Activated CD4-positive, alpha-beta T cell treated with anti-CD3 and anti-CD28 coated beads, Interleukin-10, Interleukin-2, amounts not matched to agents 100 ng/mL and 50 ng/mL, durations not matched to agents 16 hours and 8 hours (primary cell): ENCODE measurements around the gene IDI2.
A peak's percentile ranks its signal among the peaks of the same experiment; 100 is the strongest.
"Not testable (repeated sequence)": the region's sequence is repeated elsewhere in the genome, so short reads cannot be mapped to it uniquely, and the experiment has no call there.

Experiments used
- DNase-seq: peaks from one replicate; pipeline ENCODE4 v3.0.0-alpha.2; 2020

Gene IDI2

DNA sequence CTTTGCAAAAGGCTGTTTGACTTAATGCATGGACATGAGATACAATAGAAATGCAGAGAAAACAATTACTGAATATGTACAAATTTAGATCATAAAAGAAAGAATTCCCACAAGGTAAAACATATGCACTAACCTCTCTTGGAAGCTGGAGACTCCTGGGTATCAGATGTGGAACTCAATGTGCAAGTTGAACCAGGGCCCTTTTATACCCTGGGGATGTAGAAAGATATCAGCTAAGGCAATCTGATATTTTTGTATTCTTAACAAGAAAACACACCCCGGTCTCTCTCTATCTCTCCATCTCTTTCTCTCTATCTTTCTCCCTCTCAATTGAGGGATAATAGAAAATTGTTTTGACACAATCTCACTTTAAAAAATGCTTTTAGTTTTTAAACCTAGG lies at the start of gene IDI2:
Gene IDI2, minus strand, starts transcription at position 177 of the 400 bp plus-strand sequence. CDS start 1,136 bp downstream, outside the sequence.
- DNase-seq = no peak

- no peak for DNase-seq
Observed at GRCh38 chr10:1074748-1075308, 49.2 kb upstream of the IDI2 start.

GRCh38 chr10:1074052-1074747 lies 48.5 kb upstream of the IDI2 start:
- DNase-seq = no peak

DNA sequence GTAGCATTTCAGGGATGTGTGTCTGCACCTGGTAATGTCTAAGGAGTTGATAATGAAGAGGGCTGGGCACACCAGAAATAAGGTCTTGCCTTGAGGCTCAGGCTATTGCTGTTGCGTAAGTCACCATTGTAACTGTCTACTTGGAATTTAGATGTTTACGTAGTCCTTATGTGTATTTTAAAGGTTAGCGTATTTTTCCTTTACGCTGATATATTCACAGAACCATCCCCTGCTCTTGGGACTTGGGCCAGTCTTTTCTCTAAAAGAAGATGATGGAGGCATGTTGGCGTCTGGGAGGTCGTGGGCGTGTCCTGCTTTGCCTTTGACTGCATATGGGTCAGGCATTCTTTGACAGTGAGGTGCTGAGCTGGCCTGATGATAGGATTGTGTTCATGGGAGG lies 45.3 kb upstream of the IDI2 start:
- no peak for DNase-seq

- no peak for DNase-seq
Observed at GRCh38 chr10:1068380-1069361, 43.0 kb upstream of the IDI2 start.

DNA sequence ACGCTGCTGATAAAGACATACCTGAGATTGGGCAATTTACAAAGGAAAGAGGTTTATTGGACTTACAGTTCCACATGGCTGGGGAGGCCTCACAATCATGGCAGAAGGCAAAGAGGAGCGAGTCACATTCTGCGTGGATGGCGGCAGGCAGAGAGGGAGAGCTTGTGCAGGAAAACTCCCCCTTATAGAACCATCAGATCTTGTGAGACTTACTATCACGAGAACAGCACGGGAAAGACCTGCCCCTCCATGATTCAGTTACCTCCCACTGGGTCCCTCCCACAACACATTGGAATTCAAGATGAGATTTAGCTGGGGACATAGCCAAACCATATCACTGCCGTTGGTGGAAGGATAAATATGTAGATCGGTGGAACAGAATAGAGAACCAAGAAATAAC lies 41.1 kb upstream of the IDI2 start:
- not testable (repeated sequence) for DNase-seq

DNA sequence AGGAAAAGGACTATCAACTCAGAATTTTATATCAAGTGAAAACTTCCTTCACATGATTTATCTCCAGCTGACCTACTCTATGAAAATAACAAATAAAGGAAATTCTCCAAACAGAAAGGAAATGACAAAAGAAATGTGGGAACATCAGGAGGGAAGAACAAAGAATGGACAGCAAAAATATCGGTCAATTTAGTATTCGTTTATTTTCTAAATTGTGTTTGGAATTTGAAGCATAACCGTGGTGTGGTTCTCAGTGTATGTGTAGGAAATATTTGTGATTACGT lies 39.2 kb upstream of the IDI2 start:
- no peak for DNase-seq

DNA sequence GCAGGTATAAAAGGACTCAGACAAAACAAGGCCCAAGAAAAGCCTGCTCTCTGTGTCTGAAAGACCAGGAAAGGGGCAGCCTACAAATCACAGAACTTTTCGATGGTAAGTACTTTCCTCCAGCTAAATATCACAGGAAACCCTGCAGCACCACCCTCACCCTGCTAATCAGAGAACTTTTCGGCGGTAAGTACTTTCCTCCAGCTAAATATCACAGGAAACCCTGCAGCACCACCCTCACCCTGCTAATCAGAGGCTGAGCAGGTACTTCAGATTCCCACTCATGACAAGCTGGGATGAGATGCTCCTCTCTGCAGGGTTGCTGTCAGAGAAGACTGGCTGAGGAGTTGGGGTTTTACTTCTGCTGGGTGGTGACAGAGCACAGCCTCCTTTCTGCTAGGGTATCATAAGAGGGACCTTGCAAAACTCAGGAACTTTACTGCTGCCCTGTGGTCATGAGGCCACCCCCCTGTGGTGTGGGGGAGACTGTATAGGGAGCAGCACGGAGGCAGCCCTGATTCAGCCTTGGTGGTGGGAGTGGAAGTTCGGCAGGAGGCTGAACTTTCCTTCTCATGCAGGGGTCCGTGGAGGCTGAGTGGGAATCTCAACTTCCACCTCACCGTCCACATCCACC lies 37.7 kb upstream of the IDI2 start:
- DNase-seq = peak; percentile 15

DNA sequence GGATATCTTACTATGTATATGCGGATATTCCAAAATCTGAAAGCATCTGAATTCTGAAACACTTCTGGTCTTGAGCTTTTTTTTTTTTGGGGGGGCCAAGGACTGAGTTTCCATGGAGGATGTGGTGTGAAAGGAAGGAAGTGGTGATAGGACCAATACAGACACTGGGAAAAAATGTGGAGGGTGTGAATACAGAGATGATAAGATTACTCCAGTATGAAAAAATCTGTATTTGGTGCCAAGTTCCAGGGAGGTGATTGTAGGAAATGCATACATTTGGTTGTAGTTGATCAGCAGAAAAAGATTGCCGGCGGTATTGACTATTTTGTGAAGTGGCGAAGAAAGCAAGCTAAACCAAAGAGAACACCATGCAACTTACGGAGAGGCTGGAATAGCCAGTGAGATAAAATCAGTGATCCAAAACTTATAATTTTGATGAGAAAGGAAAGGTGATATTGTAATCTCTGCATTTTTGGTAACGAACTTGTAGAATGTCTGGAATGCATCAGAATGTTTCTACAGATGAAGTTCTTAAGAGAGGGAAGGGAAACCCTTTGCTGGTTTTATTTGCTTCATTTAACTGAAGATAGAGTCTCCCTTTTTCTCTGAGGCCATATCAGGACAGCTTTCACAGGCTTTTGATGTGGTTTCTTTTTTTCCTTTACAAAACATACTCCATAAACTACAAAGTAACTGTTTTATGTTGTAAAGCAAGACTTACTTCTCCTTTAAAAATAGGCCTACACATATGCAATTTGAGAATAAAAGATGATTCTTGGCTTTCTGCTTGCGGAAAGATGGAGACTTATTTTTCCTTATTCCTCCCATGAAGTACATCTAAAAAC lies 36.5 kb upstream of the IDI2 start:
- no peak for DNase-seq

GRCh38 chr10:1059902-1060301 lies 34.2 kb upstream of the IDI2 start:
- no peak for DNase-seq

- no peak for DNase-seq
Observed at GRCh38 chr10:1058017-1058416, 32.4 kb upstream of the IDI2 start.

- no peak for DNase-seq
Observed at GRCh38 chr10:1057106-1057657, 31.5 kb upstream of the IDI2 start.

DNA sequence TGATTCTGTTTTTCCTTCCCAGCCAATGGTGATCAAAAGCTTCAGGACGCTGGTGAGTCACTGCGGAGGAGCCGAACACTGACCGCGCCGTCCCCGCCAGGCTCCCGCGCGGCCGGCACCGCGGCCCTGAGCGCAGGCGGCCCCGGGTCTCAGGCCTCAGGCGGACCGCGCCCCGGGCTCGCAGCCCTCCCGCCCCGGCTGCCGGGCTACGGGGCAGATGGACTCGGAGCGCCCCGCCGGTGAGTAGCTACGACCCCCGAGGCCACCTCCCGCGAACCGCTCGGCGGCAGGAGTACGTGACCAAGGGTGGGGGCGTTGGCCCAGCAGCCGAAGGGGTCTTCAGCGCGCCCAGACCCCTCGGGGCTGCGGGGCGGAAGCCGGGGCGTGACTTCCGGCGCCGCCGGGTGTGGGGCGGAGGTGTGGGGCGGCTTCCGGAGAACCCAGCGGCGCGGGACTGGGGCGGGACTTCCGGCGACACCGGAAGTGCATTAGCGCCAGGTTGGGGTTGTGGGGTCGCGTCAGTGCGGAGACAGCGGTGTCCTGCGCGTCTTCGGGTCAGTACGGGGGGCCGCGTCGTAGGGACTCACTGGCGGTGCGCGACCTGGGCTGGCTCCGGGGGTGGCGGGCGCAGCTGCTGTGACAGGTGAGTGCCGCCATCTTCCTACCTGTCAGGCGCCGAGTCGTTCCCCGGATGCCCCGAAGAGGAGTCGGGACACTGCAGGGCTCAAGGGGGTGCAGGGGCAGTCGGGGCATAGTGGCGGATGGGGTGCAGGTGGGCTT lies 30.9 kb upstream of the IDI2 start, which contains the start of gene WDR37:
Gene WDR37, plus strand, starts transcription at position 60 of the 780 bp plus-strand sequence. CDS start 15,771 bp downstream, outside the sequence.
- peak; percentile 92 for DNase-seq

GRCh38 chr10:1054684-1055083 lies 29.0 kb upstream of the IDI2 start:
- no peak for DNase-seq

DNA sequence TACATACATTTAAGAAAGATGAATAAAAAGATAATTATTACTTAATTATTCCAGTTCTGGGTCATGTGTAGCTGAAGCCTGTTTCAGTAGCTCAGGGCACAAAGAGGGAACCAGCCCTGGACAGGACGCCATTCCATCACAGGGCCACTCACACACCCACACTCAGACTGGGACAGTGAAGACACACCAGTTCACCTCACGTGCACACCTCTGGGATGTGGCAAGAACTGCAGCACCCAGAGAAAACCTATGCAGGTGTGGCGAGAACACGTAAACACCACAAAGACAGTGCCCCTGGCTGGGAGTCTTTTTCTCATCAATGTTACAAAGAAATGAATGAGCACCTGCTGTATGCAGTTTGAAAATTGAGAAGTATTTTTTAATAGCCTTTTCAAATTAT lies 24.9 kb upstream of the IDI2 start:
- DNase-seq = peak; percentile 66

- peak; percentile 31 for DNase-seq
Observed at GRCh38 chr10:1050145-1050544, 24.5 kb upstream of the IDI2 start.

GRCh38 chr10:1049425-1049958 lies 23.8 kb upstream of the IDI2 start:
- no peak for DNase-seq

DNA sequence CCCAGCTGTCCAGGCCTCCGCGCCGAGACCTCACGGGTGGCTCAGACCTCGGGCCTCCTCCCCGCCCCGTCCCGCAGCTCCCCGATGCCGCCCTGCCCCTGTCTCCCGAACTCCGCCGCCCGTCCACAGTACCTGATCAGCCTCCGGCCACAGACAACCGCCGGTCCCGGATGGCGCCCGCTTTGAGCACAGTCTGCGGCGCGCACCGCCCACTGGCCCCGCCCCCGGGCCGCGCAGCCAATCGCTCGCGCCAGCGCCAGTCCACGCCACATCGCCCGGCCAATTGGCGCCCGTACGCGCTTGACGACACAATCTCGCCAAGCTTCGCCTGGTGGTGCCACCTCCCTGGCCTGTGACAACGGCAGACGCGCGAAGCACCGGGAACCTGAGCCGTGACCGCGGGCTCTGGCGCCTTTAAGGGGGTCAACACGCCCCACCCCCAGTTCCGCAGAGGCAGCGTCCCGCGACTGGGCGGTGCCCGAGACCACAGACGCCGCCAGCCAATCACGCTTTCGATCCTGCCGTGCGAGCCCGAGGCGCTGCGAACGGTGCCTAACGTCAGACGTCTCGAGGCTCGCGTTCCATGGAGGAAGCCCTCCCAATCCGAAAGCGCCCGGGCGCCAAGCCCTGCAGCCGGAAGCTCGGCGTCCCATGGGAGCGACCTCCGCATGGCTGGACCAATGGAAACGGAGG lies 23.2 kb upstream of the IDI2 start, which contains the start of gene IDI1:
Gene IDI1, minus strand, starts transcription at position 388 of the 693 bp plus-strand sequence. Its CDS starts 116 bp downstream, at position 272.
- peak; percentile 99 for DNase-seq

DNA sequence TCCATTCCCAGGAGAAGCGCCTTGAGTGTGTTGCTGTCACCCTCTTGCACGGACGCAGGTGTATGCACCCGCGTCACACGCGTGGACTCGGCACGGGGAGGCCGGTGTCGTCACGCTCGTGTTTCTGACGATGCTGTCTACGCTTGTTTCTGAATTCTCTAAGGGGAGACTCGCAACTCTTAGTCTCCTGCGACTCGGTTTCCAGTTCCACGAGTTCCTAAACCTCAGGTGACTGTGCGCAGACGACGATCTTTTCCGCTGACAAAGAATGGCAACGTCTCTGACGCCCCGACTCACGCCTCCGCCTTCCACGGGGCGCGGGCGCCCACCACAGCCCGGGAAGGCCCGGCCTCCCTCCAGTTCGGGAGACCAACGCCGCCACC lies 22.7 kb upstream of the IDI2 start:
- no peak for DNase-seq

DNA sequence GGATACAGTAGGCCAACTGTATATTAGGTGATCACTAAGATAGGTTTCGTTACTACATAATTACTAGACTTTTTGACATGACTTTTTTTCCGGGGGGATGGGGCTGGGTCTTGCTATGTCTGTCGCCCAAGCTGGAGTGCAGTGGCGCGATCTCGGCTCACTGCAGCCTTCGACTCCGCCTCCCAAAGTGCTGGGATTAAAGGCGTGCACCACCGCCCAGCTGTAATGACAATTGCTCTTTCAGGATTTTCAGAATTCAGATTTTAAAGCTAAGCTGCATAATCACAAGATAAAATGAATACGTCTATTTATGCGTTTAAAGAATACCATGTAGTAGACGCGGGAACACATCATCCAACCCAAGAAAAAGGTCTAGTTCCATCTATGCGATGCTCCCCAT lies 22.3 kb upstream of the IDI2 start:
- peak; percentile 36 for DNase-seq
